ENCODE measurements around the gene VRK2.

VRK2 gene

DNA sequence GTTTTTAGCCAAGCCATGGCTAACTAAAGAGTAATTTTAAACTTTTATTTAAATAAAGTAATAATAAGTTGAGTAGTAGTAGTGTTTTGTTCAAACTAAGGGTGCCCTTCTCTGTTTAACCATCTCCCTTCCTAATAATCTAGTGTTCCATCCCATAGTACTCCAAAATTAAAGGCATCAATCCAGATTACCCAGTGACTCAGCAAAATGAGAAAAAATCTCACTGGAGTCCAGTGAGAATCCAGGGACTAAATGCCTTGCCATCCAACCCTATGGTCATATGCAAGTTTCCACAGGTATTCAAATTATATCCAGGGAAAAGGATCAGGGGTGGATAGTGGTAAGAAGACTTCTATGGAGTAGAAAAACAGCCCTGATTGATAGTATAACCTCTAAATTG, 19.6 kb upstream of the VRK2 start:
- in situ Hi-C loops (cut with MboI; ENCODE audit: low sequenced_read_pairs, unreplicated experiment), result no loop called here
- no peak for DNase-seq (ENCODE audit: low spot score)
- TF ChIP-seq, protein P1, sequence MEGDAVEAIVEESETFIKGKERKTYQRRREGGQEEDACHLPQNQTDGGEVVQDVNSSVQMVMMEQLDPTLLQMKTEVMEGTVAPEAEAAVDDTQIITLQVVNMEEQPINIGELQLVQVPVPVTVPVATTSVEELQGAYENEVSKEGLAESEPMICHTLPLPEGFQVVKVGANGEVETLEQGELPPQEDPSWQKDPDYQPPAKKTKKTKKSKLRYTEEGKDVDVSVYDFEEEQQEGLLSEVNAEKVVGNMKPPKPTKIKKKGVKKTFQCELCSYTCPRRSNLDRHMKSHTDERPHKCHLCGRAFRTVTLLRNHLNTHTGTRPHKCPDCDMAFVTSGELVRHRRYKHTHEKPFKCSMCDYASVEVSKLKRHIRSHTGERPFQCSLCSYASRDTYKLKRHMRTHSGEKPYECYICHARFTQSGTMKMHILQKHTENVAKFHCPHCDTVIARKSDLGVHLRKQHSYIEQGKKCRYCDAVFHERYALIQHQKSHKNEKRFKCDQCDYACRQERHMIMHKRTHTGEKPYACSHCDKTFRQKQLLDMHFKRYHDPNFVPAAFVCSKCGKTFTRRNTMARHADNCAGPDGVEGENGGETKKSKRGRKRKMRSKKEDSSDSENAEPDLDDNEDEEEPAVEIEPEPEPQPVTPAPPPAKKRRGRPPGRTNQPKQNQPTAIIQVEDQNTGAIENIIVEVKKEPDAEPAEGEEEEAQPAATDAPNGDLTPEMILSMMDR (IDR thresholded peaks at IDR 0.05; ENCODE audit: borderline replicate concordance, control extremely low read depth, extremely low read depth, insufficient read depth, missing control alignments), result no peak

DNA sequence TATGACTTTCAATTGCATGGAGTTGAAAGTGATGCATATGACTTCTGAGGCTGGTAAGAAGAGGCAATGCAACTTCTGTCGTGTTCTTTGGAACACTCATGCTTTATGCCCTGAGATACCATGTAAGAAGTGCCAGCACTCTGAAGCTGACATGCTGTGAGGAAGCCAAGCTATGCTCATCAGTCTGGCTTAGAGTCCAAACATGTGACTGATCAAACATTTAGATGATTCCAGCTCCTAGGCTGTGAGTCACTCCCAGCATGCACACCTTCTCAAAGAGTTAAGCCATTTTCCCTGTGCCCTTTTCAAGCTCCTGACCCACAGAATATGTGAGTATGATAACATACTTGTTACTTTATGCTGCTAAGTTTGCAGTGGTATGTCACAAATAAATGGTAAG, 15.8 kb upstream of the VRK2 start:
- DNase-seq (ENCODE audit: low spot score), result no peak
- TF ChIP-seq, protein P1 (IDR thresholded peaks at IDR 0.05; ENCODE audit: borderline replicate concordance, control extremely low read depth, extremely low read depth, insufficient read depth, missing control alignments), result no peak
- in situ Hi-C loops (cut with MboI; ENCODE audit: low sequenced_read_pairs, unreplicated experiment), result loop anchor here (10.0 kb wide), 1 partner anchor 116 kb away; no protein-coding TSS in a partner anchor

DNA sequence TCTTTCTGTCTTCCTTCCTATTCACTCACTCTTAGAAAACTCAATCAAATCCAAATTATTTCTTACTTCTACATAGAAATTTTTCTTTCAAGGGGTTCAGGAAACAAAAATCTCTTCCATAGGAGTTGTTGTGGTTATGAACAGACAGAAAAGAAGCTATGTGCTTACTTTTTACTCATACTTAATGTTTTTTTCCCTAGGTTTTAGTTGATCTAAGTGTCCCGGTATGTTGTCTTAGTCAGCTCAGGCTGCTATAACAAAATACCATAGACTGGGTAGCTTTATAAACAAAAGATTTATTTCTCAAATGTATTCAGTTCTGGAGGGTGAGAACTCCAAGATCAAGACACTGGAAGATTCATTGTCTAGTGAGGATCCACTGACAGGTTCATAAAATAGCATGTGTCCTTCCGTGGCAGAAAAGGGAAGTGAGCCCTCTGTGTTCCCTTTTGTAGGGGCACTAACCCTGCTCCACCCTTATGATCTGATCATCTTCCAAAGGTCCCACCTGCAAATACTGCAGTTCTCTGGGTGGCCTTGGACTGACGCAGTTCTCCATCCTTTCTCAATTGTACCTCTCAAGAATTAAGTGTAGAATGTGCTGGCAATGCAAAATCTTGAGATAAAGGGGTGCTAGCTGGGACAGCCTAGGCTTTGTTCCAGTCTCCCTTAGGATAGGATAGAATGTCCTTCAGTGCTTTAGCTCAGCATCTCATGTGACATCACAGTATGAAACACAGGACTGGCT, 14.4 kb upstream of the VRK2 start:
- no peak for DNase-seq (ENCODE audit: low spot score)
- TF ChIP-seq, protein P1 (IDR thresholded peaks at IDR 0.05; ENCODE audit: borderline replicate concordance, control extremely low read depth, extremely low read depth, insufficient read depth, missing control alignments), result no peak
- in situ Hi-C loops (cut with MboI; ENCODE audit: low sequenced_read_pairs, unreplicated experiment), result loop anchor here (10.0 kb wide), 1 partner anchor 117 kb away; no protein-coding TSS in a partner anchor

DNA sequence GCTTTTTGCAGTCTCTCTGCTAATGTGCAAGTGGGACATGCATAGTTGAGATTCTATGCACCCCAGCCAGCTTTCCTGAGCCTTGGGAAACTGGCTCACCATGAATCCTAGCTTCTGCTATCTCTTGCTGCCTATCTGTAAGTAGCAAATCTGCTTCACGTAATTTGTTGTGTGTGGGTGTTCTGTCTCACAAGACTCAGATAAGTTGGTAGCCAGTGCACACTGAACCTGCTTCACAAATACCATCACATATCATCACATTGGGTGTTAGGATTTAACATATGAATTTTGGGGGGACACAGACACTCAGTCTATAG, 13.9 kb upstream of the VRK2 start:
- TF ChIP-seq, protein P1 (IDR thresholded peaks at IDR 0.05; ENCODE audit: borderline replicate concordance, control extremely low read depth, extremely low read depth, insufficient read depth, missing control alignments), result no peak
- no peak for DNase-seq (ENCODE audit: low spot score)
- in situ Hi-C loops (cut with MboI; ENCODE audit: low sequenced_read_pairs, unreplicated experiment), result loop anchor here (10.0 kb wide), 1 partner anchor 118 kb away; no protein-coding TSS in a partner anchor

DNA sequence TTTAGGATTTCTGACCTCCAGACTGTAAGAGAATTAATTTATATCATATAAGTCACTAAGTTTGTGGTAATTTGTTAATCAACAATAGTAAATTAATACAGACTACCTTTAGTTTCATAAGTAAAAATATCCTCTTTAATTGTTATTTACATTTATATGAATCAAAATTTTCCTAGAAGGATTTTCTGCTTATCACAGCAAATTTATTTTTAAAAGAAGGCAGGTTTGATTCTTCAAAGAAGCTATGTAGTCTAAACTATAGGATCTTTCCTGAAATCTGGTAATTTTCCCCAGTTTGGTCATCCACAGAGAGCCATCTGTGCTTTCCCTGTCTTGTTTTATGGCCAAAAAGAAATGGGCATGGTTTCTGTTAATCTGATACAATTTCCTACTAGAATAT, 13.1 kb upstream of the VRK2 start:
- DNase-seq (ENCODE audit: low spot score), result no peak
- TF ChIP-seq, protein P1 (IDR thresholded peaks at IDR 0.05; ENCODE audit: borderline replicate concordance, control extremely low read depth, extremely low read depth, insufficient read depth, missing control alignments), result no peak
- in situ Hi-C loops (cut with MboI; ENCODE audit: low sequenced_read_pairs, unreplicated experiment), result loop anchor here (10.0 kb wide), 1 partner anchor 119 kb away; no protein-coding TSS in a partner anchor

DNA sequence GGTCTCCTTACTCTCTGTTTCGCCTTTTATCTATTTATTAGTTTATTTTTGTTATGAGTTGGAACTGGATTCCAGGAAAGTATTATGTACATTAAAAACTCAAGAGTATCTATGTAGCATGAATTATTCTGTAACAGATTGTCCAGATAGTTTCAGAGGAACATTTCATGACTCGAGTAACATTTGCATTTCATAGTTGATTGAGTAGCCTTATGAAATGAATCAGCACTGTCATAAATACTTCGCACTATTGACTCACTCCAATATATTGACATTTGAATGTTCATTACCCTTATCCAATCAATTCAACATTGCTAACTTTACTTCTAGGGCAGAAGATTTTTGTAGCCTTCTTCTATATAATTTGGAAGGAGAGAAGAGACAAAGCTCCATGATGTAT, 11.3 kb upstream of the VRK2 start:
- DNase-seq (ENCODE audit: low spot score), result no peak
- in situ Hi-C loops (cut with MboI; ENCODE audit: low sequenced_read_pairs, unreplicated experiment), result loop anchor here (10.0 kb wide), 1 partner anchor 121 kb away; no protein-coding TSS in a partner anchor
- TF ChIP-seq, protein P1 (IDR thresholded peaks at IDR 0.05; ENCODE audit: borderline replicate concordance, control extremely low read depth, extremely low read depth, insufficient read depth, missing control alignments), result no peak

All from GM13976 (cell line).